Breast epithelium (tissue), 4 donors: ENCODE results near the gene SRGAP3. TPM values are rescaled to one million over a fixed set of nuclear protein-coding genes. Genes with fewer than 3 reads are reported as not detected.

ENCODE experiments used
- DNase-seq, 2 donors: peaks; one replicate each; pipeline ENCODE4 v3.0.0-alpha.2; 2019; ENCODE audit warnings: low spot score in 2 of 2
- H3K27ac ChIP-seq, 2 donors: fragments of 200-600 bp; sonication (generic) in 1 of 2; one replicate each; pipeline ENCODE4 v1.5.1; 2016 to 2019; ENCODE audit warnings: mild to moderate bottlenecking in 1 of 2
- H3K27me3 ChIP-seq, 2 donors: fragments of 200-600 bp; sonication (generic) in 1 of 2; one replicate each; pipeline versions ENCODE4 v1.5.1 to v1.6.0; 2017 to 2019; ENCODE audit warnings: control low read depth in 1 of 2, mild to moderate bottlenecking in 1 of 2
- H3K36me3 ChIP-seq: fragments of 200-600 bp; one replicate; pipeline ENCODE4 v1.5.1; 2019
- H3K4me1 ChIP-seq, 2 donors: fragments of 200-600 bp; sonication (generic); one replicate each; pipeline ENCODE4 v1.5.1; 2016 to 2019; ENCODE audit warnings: control low read depth in 1 of 2
- H3K4me3 ChIP-seq, 3 donors: fragments of 200-600 bp; sonication (generic); 1 replicate in 2 of 3; 2 replicates in 1 of 3; pipeline ENCODE4 v1.5.1; 2016 to 2019; ENCODE audit warnings: mild to moderate bottlenecking in 3 of 3, moderate library complexity in 2 of 3
- H3K9me3 ChIP-seq, 2 donors: fragments of 200-600 bp; sonication (generic) in 1 of 2; one replicate each; pipeline ENCODE4 v1.5.1; 2016 to 2019; ENCODE audit warnings: control low read depth in 1 of 2
- CTCF ChIP-seq, 3 donors: fragments of 450-650 bp; IDR thresholded peaks; one replicate each; pipeline ENCODE4 v1.5.1; 2016 to 2017; ENCODE audit warnings: antibody characterized with exemption in 3 of 3, mild to moderate bottlenecking in 3 of 3, moderate library complexity in 3 of 3
- POLR2A ChIP-seq: fragments of 450-650 bp; IDR thresholded peaks from one replicate; pipeline ENCODE4 v1.6.1; 2016; ENCODE audit warnings: antibody characterized with exemption, mild to moderate bottlenecking, moderate library complexity
- POLR2AphosphoS5 ChIP-seq, 3 donors: sonication (generic); formaldehyde crosslinking; IDR thresholded peaks; one replicate each; pipeline ENCODE4 v1.6.1; 2017; ENCODE audit warnings: antibody characterized with exemption in 3 of 3
- intact Hi-C: fragments of 100-400 bp; cut with DNase I; formaldehyde crosslinking; loops from one replicate; pipeline ENCODE4 v1.15.1; 2023; ENCODE audit warnings: low total_unique reads
- total RNA-seq, 3 donors: library from RNA; depleted of rRNA; stranded (reverse); fragments of >200 nt; gene quantifications; one replicate each; pipeline ENCODE4 v1.1.0, GENCODE V29; 2016

SRGAP3 gene
- total RNA-seq, 3 donors from 2014 or later = 13.6 to 21.5 (median 19.0) TPM

- intact Hi-C loops = no loop called here
- H3K27ac ChIP-seq = no peak overlapping the region
- H3K36me3 ChIP-seq = no peaks in the 10 kb centered on the region
- DNase-seq = no peak
- H3K4me1 ChIP-seq = no peaks in the 10 kb centered on the region
- TF ChIP-seq POLR2AphosphoS5 (IDR thresholded peaks at IDR 0.05) = no peak
- TF ChIP-seq CTCF (IDR thresholded peaks at IDR 0.05) = no peak
- no peak for TF ChIP-seq POLR2A
- no peak overlapping the region for H3K4me3 ChIP-seq
- no peaks in the 10 kb centered on the region for H3K9me3 ChIP-seq
- no peaks in the 10 kb centered on the region for H3K27me3 ChIP-seq
Measured at GRCh38 chr3:9225268-9225667, 24.2 kb downstream of the SRGAP3 start.

- Histone ChIP-seq H3K4me1 (no peaks in the 10 kb centered on the region), H3K9me3 (no peaks in the 10 kb centered on the region), H3K4me3 (no peak overlapping the region), H3K27me3 (no peaks in the 10 kb centered on the region), H3K36me3 (no peaks in the 10 kb centered on the region), H3K27ac (no peak overlapping the region)
- intact Hi-C loops = no loop called here
- no peak for DNase-seq
- TF ChIP-seq POLR2AphosphoS5 (IDR thresholded peaks at IDR 0.05) (no peak), CTCF (IDR thresholded peaks at IDR 0.05) (no peak), POLR2A (no peak)
Measured at GRCh38 chr3:9224490-9224889, 25.0 kb downstream of the SRGAP3 start.

- no peaks in the 10 kb centered on the region for H3K9me3 ChIP-seq
- no peak for TF ChIP-seq CTCF (IDR thresholded peaks at IDR 0.05)
- TF ChIP-seq POLR2AphosphoS5 (IDR thresholded peaks at IDR 0.05) = no peak
- TF ChIP-seq POLR2A = no peak
- DNase-seq = no peak
- no peaks in the 10 kb centered on the region for H3K36me3 ChIP-seq
- intact Hi-C loops = no loop called here
- no peaks in the 10 kb centered on the region for H3K4me1 ChIP-seq
- no peaks in the 10 kb centered on the region for H3K27me3 ChIP-seq
- H3K27ac ChIP-seq = no peak overlapping the region
- H3K4me3 ChIP-seq = no peak overlapping the region
Measured at GRCh38 chr3:9223672-9224071, 25.8 kb downstream of the SRGAP3 start.

GRCh38 chr3:9222956-9223639, 26.3 kb downstream of the SRGAP3 start:
- no peak for TF ChIP-seq POLR2A
- TF ChIP-seq POLR2AphosphoS5 (IDR thresholded peaks at IDR 0.05) = no peak
- TF ChIP-seq CTCF (IDR thresholded peaks at IDR 0.05) = no peak
- no peak for DNase-seq
- intact Hi-C loops = no loop called here

GRCh38 chr3:9222049-9222448, 27.4 kb downstream of the SRGAP3 start:
- no peak for TF ChIP-seq CTCF (IDR thresholded peaks at IDR 0.05)
- TF ChIP-seq POLR2A = no peak
- no peak for TF ChIP-seq POLR2AphosphoS5 (IDR thresholded peaks at IDR 0.05)
- H3K4me1 ChIP-seq = no peaks in the 10 kb centered on the region
- no peaks in the 10 kb centered on the region for H3K9me3 ChIP-seq
- H3K36me3 ChIP-seq = no peaks in the 10 kb centered on the region
- intact Hi-C loops = no loop called here
- no peaks in the 10 kb centered on the region for H3K27me3 ChIP-seq
- no peak overlapping the region for H3K4me3 ChIP-seq
- H3K27ac ChIP-seq = no peak overlapping the region
- DNase-seq = no peak

More at GRCh38 chr3:9222956-9223639, 26.3 kb downstream of the SRGAP3 start:
- Histone ChIP-seq H3K36me3 (no peaks in the 10 kb centered on the region), H3K9me3 (no peaks in the 10 kb centered on the region), H3K27me3 (no peaks in the 10 kb centered on the region), H3K4me3 (no peak overlapping the region), H3K4me1 (no peaks in the 10 kb centered on the region), H3K27ac (no peak overlapping the region)
